Esophagus squamous epithelium (tissue), 5 donors: ENCODE results near the gene KCTD5. TPM values are rescaled to one million over a fixed set of nuclear protein-coding genes. Genes with fewer than 3 reads are reported as not detected.
A peak's percentile ranks its signal among the peaks of the same experiment; 100 is the strongest.
"Not testable (repeated sequence)": the region's sequence is repeated elsewhere in the genome, so short reads cannot be mapped to it uniquely, and the experiment has no call there.

ENCODE experiments used
- DNase-seq: peaks from one replicate; lab custom pipeline; 2025; lab: John Stamatoyannopoulos, UW
- H3K27ac ChIP-seq, 4 donors: fragments of 200-600 bp; sonication (generic); one replicate each; pipeline ENCODE4 v1.5.1; 2016 to 2019; ENCODE audit warnings: mild to moderate bottlenecking in 1 of 4
- H3K27me3 ChIP-seq, 4 donors: fragments of 200-600 bp; sonication (generic); 1 replicate in 3 of 4; 2 replicates in 1 of 4; pipeline versions ENCODE4 v1.5.1 to v1.6.0; 2017 to 2021; ENCODE audit warnings: antibody characterized with exemption in 1 of 4
- H3K36me3 ChIP-seq, 3 donors: fragments of 200-600 bp; sonication (generic); one replicate each; pipeline ENCODE4 v1.5.1; 2016 to 2019
- H3K4me1 ChIP-seq, 3 donors: fragments of 200-600 bp; sonication (generic); one replicate each; pipeline ENCODE4 v1.5.1; 2017 to 2019
- H3K4me3 ChIP-seq, 4 donors: fragments of 200-600 bp; sonication (generic); 1 replicate in 3 of 4; 2 replicates in 1 of 4; pipeline ENCODE4 v1.5.1; 2016 to 2019; ENCODE audit warnings: mild to moderate bottlenecking in 2 of 4, moderate library complexity in 1 of 4
- H3K9me3 ChIP-seq, 3 donors: fragments of 200-600 bp; sonication (generic); one replicate each; pipeline ENCODE4 v1.5.1; 2016 to 2019
- CTCF ChIP-seq, 6 experiments: fragments of 450-650 bp in 4 of 6; fragments of 200-600 bp in 2 of 6; sonication (generic) in 2 of 6; IDR thresholded peaks; one replicate each; pipeline ENCODE4 v1.5.1; 2016 to 2019; ENCODE audit warnings: antibody characterized with exemption in 6 of 6, mild to moderate bottlenecking in 4 of 6, moderate library complexity in 4 of 6
- POLR2A ChIP-seq, 4 donors: fragments of 450-650 bp; IDR thresholded peaks; one replicate each; pipeline ENCODE4 v1.6.1; 2017; ENCODE audit warnings: antibody characterized with exemption in 4 of 4, mild to moderate bottlenecking in 4 of 4, moderate library complexity in 3 of 4
- WGBS, 2 donors: methylation state at CpG; one replicate each; pipeline ENCODE4 v1.1.5; 2018; 5-methylcytosine and 5-hydroxymethylcytosine counted together
- intact Hi-C: fragments of 100-400 bp; cut with DNase I; formaldehyde crosslinking; loops from one replicate; pipeline ENCODE4 v1.15.0; 2022
- total RNA-seq, 4 donors: library from RNA; depleted of rRNA; stranded (reverse); fragments of >200 nt; gene quantifications; one replicate each; pipeline ENCODE4 v1.1.0, GENCODE V29; 2016
- donor health status: DM: yes; HTN: yes; CAD: no.

The KCTD5 gene
- total RNA-seq, 4 donors from 2014 or later: 24.8 to 51.9 (median 40.3) TPM

DNA sequence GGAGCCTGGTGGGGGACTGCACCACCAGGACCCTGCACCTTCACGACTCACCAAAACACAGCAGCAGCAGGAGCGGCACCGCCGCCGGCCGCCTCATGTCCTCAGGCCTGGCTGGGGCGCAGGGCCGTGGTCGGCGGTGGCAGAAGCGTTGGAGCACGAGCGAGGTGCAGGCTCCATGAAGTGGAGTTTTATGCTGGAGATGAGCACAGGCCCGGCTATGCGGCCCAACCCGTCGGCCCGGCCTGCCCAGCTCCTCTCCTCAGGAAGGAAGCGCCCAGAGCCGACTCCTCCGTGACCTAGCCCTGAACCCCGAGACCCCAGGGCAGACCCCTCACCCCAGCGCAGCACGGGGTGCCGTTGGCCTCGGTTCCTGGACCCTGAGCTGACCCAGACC lies 37.7 kb downstream of the KCTD5 start, which contains the start of gene PRSS27:
TSS of gene PRSS27 (minus strand) at position 161 of the 394 bp plus-strand sequence. CDS start at position 97, 64 bp downstream.
- Histone ChIP-seq H3K27ac (peak within 1 kb of the TSS; percentile 89 to 96 (median 92)), H3K27me3 (peaks cover 0 to 25% (median 0%) of the 10 kb centered on the region in 4 donors), H3K9me3 (no peaks in the 10 kb centered on the region), H3K4me3 (peak within 1 kb of the TSS; percentile 38 to 87 (median 63)), H3K4me1 (peaks cover 16 to 51% (median 19%) of the 10 kb centered on the region in 3 donors), H3K36me3 (no peaks in the 10 kb centered on the region)
- WGBS, 2 donors: 54 to 73% methylated on average over 16 to 17 of the region's 26 CpGs
- no peak for TF ChIP-seq POLR2A (IDR thresholded peaks at IDR 0.05)
- TF ChIP-seq CTCF (IDR thresholded peaks at IDR 0.05): no peak
- DNase-seq: no peak
- intact Hi-C loops: no loop called here

DNA sequence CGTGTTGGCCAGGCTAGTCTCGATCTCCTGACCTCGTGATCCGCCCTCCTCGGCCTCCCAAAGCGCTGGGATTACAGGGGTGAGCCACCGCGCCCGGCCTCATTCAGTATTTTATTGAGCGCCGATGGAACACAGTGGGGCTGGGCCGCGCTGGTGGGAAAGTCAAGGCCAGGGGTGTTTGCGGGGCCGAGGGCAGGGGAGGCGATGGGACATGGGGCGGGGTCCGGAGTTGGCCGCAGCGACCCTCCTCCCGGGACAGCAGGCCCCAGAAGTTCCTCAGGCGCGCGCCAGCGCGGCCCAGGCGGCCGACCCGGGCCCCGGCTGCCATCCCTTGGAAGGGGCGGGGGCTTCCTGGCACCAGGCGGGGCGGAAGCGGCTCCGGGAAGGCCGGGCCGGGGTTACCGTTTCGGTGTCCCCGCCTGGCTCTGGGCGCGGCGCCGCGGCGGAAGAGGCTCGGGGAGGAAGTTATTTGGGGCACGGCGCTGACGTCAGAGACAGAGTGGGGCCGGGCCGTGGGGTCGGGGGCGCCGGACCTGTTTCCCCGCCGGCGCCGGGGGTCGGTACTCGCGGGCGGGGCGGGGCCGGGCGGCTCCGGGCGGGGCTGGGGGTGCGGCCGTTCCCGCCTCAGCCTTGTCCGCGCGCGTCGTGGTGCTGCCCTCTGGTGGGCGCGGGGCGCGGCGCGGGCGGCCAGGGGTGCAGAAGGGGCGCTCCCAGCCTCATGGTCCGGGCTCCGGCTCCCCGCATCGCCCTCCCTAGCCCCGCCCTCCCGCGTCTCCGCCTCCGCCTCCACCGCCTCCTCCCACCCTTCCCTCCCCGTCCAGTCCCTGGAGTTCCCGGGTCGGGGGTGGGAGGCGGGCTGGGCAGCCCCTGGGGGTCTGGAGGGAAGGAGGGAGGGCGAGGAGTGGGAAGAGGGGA lies 38.7 kb downstream of the KCTD5 start:
- Histone ChIP-seq H3K4me3 (peak overlapping the region; percentile 38 to 87 (median 63)), H3K4me1 (peaks cover 12 to 42% (median 15%) of the 10 kb centered on the region in 3 donors), H3K27ac (peak overlapping the region; percentile 89 to 96 (median 92)), H3K36me3 (no peaks in the 10 kb centered on the region), H3K9me3 (no peaks in the 10 kb centered on the region), H3K27me3 (peaks cover 0 to 19% (median 0%) of the 10 kb centered on the region in 4 donors)
- 0 to 3% methylated on average over 6 to 20 of the region's 99 CpGs for WGBS, 2 donors
- peak; percentile 33 for DNase-seq
- TF ChIP-seq POLR2A (IDR thresholded peaks at IDR 0.05) (peak in 2 of 4 donors; percentile 36 to 51), CTCF (IDR thresholded peaks at IDR 0.05) (peak; percentile 52 to 82 (median 71))
- intact Hi-C loops: no loop called here

DNA sequence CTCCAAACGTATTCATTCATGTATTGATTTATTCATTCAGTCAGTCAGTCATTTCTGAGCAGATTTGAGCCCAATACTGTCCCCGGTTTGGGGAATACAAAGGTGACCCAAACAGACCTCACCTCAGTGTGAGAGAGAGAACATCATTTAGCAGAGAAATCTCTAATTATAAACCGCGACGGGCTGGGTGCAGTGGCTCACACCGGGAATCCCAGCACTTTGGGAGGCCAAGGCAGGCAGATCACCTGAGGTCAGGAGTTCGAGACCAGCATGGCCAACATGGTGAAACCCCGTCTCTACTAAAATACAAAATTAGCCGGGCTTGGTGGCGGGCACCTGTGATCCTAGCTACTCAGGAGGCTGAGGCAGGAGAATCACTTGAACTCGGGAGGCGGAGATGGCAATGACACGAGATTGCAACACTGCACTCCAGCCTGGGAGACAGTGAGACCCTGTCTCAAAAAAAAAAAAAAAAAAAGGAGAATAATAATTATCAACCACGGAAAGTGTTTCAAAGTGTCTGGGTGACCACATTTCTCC lies 39.4 kb downstream of the KCTD5 start:
- intact Hi-C loops, H3K9me3 ChIP-seq, DNase-seq, H3K36me3 ChIP-seq: not testable (repeated sequence)
- whole genome bisulfite sequencing, 2 donors: 33 to 41% methylated on average over 12 to 13 of the region's 14 CpGs
- Histone ChIP-seq H3K27me3 (peaks cover 0 to 12% (median 0%) of the 10 kb centered on the region in 4 donors), H3K4me3 (peak overlapping the region; percentile 38 to 87 (median 63)), H3K4me1 (peaks cover 12 to 38% (median 15%) of the 10 kb centered on the region in 3 donors), H3K27ac (peak overlapping the region; percentile 89 to 96 (median 92))

DNA sequence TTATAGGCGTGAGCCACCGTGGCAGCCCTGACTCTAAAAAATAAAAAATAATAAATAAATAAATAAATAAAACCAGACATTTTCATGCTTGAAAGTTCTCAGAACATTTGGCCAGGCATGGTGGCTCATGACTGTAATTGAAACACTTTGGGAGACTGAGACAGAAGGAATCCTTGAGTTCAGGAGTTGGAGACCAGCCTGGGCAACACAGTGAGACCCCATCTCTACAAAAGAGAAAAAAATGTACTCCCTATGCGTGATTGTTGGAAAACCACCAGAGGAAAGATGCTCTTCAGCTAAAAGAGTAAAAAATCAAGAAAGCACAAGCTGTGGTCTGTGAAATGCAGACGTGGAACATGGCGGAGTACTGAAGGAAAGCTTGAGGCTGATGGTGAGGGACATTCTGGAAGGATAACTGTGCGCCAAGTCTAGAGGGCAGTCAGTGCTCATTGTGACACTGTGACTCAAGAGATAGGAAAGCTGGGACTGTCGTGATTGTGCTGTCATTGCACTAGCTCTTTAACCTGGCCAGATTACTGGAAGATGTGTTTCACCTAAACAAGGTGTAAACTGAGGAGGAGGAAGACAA lies 41.9 kb downstream of the KCTD5 start:
- Histone ChIP-seq H3K27ac (no peak overlapping the region), H3K36me3 (no peaks in the 10 kb centered on the region), H3K9me3 (no peaks in the 10 kb centered on the region), H3K4me3 (no peak overlapping the region), H3K4me1 (peaks cover 12 to 29% (median 15%) of the 10 kb centered on the region in 3 donors), H3K27me3 (peaks cover 0 to 12% (median 0%) of the 10 kb centered on the region in 4 donors)
- TF ChIP-seq POLR2A (IDR thresholded peaks at IDR 0.05): no peak
- TF ChIP-seq CTCF (IDR thresholded peaks at IDR 0.05): no peak
- intact Hi-C loops: no loop called here
- WGBS, 2 donors: 79 to 81% methylated on average over 7 of the region's 7 CpGs
- no peak for DNase-seq

- Histone ChIP-seq H3K4me1 (peaks cover 8 to 22% (median 10%) of the 10 kb centered on the region in 3 donors), H3K27ac (no peak overlapping the region), H3K36me3 (no peaks in the 10 kb centered on the region), H3K27me3 (peaks cover 0 to 12% (median 0%) of the 10 kb centered on the region in 4 donors), H3K9me3 (no peaks in the 10 kb centered on the region), H3K4me3 (no peak overlapping the region)
- no peak for DNase-seq
- intact Hi-C loops: no loop called here
- no peak for TF ChIP-seq POLR2A (IDR thresholded peaks at IDR 0.05)
- no peak for TF ChIP-seq CTCF (IDR thresholded peaks at IDR 0.05)
- 58 to 64% methylated on average over 6 to 9 of the region's 16 CpGs for WGBS, 2 donors
These were observed 42.6 kb downstream of the KCTD5 start for GRCh38 chr16:2724816-2725348.
